ENCODE data around the gene GORAB. TPM values are rescaled to one million over a fixed set of nuclear protein-coding genes. Genes with fewer than 3 reads are reported as not detected.

The GORAB gene
- total RNA-seq, 1 donor from 2014 or later, result 6.1 TPM

DNA sequence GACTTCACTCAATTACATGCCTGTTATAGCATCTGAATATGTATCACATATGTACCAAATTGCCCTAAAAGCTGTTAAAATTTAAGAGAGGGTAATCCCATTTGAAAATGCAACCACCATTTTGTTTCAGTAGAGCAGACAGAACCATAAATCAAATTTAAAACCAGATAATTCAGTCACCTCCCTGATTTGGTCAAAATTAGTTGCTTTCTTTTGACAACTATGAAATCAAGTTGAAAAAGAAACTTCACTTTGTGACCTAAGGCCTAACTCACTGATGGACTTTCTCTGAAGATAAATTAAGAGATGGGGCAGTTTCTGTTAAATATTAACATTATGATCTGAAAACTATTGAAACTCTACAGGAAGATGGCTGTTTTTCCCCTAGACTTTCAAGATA is 6.7 kb downstream of the GORAB start:
- H3K27me3 ChIP-seq (ENCODE audit: control insufficient read depth, insufficient read depth, low read length), result no peaks in the 10 kb centered on the region
- no peak for DNase-seq (ENCODE audit: low read depth)
- TF ChIP-seq CTCF (IDR thresholded peaks at IDR 0.05; ENCODE audit: insufficient read depth, low read length, severe bottlenecking), result no peak
- H3K36me3 ChIP-seq (ENCODE audit: control insufficient read depth, insufficient read depth, low read length), result no peaks in the 10 kb centered on the region
- FAIRE-seq, result no peak
- H3K4me3 ChIP-seq (ENCODE audit: low read depth, low read length), result no peak overlapping the region

DNA sequence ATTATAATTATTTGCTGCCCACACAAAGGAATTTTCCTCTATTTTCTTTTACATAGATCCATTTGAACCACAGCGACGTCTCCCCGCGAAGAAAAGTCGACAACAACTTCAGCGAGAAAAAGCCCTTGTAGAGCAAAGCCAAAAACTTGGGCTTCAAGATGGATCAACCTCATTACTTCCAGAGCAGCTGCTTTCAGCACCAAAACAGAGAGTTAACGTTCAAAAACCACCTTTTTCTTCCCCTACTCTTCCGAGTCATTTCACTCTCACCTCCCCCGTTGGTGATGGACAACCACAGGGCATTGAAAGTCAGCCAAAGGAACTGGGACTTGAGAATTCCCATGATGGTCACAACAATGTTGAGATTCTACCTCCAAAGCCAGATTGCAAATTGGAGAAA is 7.2 kb downstream of the GORAB start:
- H3K4me3 ChIP-seq (ENCODE audit: low read depth, low read length), result no peak overlapping the region
- DNase-seq (ENCODE audit: low read depth) (no peak), FAIRE-seq (no peak)
- TF ChIP-seq CTCF (IDR thresholded peaks at IDR 0.05; ENCODE audit: insufficient read depth, low read length, severe bottlenecking), result no peak
- H3K36me3 ChIP-seq (ENCODE audit: control insufficient read depth, insufficient read depth, low read length), result no peaks in the 10 kb centered on the region
- no peaks in the 10 kb centered on the region for H3K27me3 ChIP-seq (ENCODE audit: control insufficient read depth, insufficient read depth, low read length)

DNA sequence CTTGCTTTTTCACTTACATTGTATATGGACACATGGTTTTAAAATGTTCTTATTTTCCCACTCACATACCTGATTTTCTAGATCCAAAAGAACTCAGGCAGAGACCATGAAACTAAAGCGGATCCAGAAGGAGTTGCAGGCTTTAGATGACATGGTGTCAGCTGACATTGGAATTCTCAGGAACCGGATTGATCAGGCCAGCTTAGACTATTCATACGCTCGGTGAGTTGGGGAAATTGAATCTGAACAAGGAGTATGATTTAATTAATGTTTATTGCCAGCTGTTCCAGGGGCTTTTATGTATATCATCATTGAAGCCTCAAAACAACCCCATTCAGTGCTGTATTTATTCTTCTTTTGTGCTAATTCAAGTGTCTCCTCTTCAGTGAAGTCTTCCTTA is 12.7 kb downstream of the GORAB start:
- Histone ChIP-seq H3K27me3 (ENCODE audit: control insufficient read depth, insufficient read depth, low read length) (no peaks in the 10 kb centered on the region), H3K4me3 (ENCODE audit: low read depth, low read length) (no peak overlapping the region), H3K36me3 (ENCODE audit: control insufficient read depth, insufficient read depth, low read length) (no peaks in the 10 kb centered on the region)
- FAIRE-seq, result no peak
- DNase-seq (ENCODE audit: low read depth), result no peak
- TF ChIP-seq CTCF (IDR thresholded peaks at IDR 0.05; ENCODE audit: insufficient read depth, low read length, severe bottlenecking), result no peak

DNA sequence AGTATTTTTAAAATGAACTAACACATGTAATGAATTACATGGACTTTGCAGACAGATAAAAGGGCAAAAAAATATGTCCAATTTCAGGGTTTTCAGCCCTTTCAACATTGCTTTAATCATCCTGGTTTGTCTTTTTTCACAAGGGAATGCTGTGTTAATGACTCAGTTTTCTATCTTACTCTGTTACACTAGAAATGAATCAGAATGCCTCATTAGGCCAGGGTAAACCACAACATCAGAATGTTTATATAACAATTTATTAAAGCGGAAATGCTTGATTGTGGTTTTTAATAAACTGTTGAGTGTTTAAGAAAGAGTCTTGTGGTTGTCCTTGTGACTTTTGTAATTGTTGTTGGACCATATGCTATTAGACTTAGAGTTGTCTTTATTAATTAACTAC is 13.5 kb downstream of the GORAB start:
- FAIRE-seq (no peak), DNase-seq (ENCODE audit: low read depth) (peak; percentile 93)
- no peaks in the 10 kb centered on the region for H3K36me3 ChIP-seq (ENCODE audit: control insufficient read depth, insufficient read depth, low read length)
- no peak overlapping the region for H3K4me3 ChIP-seq (ENCODE audit: low read depth, low read length)
- H3K27me3 ChIP-seq (ENCODE audit: control insufficient read depth, insufficient read depth, low read length), result no peaks in the 10 kb centered on the region
- TF ChIP-seq CTCF (IDR thresholded peaks at IDR 0.05; ENCODE audit: insufficient read depth, low read length, severe bottlenecking), result no peak

DNA sequence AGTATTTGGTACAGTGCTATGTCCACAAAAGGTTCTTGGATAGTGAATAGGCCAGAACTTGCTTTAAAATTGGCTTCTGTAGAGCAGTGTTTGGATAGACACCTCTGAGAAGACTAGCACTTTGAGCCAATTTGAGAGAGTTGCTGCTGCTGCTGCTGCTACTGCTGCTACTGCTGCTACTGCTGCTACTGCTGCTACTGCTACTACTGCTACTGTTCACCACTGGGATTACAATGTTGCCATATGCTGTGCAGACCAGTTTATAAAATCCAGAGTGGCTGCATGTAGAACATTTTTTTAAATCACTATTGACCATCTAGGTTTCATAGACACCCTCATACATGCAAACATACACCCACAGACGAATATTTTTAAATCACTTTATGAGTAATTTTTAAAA is 15.3 kb downstream of the GORAB start:
- no peaks in the 10 kb centered on the region for H3K27me3 ChIP-seq (ENCODE audit: control insufficient read depth, insufficient read depth, low read length)
- no peak for DNase-seq (ENCODE audit: low read depth)
- FAIRE-seq, result no peak
- no peak overlapping the region for H3K4me3 ChIP-seq (ENCODE audit: low read depth, low read length)
- H3K36me3 ChIP-seq (ENCODE audit: control insufficient read depth, insufficient read depth, low read length), result peaks cover 4% of the 10 kb centered on the region
- TF ChIP-seq CTCF (IDR thresholded peaks at IDR 0.05; ENCODE audit: insufficient read depth, low read length, severe bottlenecking), result no peak

- Histone ChIP-seq H3K4me3 (ENCODE audit: low read depth, low read length) (no peak overlapping the region), H3K27me3 (ENCODE audit: control insufficient read depth, insufficient read depth, low read length) (no peaks in the 10 kb centered on the region), H3K36me3 (ENCODE audit: control insufficient read depth, insufficient read depth, low read length) (peaks cover 4% of the 10 kb centered on the region)
- FAIRE-seq (no peak), DNase-seq (ENCODE audit: low read depth) (no peak)
- TF ChIP-seq CTCF (IDR thresholded peaks at IDR 0.05; ENCODE audit: insufficient read depth, low read length, severe bottlenecking), result no peak
These were observed 16.5 kb downstream of the GORAB start for GRCh38 chr1:170548497-170548896.

Measured in bronchial epithelial cell (primary cell).